Inflammatory macrophage (primary cell): ENCODE measurements around the gene DENR.
A peak's percentile ranks its signal among the peaks of the same experiment; 100 is the strongest.
"Not testable (repeated sequence)": the region's sequence is repeated elsewhere in the genome, so short reads cannot be mapped to it uniquely, and the experiment has no call there.

Experiments used
- DNase-seq, 2 donors: peaks; one replicate each; pipeline ENCODE4 v3.0.0-alpha.2; 2020 to 2022
- total RNA-seq, 18 experiments: gene quantifications; one replicate each; lab custom pipeline; 2026; ENCODE audit warnings: mixed read lengths in 6 of 18, inconsistent platforms in 2 of 18; lab: John Stamatoyannopoulos, UW

Gene DENR, protein sequence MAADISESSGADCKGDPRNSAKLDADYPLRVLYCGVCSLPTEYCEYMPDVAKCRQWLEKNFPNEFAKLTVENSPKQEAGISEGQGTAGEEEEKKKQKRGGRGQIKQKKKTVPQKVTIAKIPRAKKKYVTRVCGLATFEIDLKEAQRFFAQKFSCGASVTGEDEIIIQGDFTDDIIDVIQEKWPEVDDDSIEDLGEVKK
- 31.4 to 100 (median 62.7) reads per million in 18 experiments for total RNA-seq

DNA sequence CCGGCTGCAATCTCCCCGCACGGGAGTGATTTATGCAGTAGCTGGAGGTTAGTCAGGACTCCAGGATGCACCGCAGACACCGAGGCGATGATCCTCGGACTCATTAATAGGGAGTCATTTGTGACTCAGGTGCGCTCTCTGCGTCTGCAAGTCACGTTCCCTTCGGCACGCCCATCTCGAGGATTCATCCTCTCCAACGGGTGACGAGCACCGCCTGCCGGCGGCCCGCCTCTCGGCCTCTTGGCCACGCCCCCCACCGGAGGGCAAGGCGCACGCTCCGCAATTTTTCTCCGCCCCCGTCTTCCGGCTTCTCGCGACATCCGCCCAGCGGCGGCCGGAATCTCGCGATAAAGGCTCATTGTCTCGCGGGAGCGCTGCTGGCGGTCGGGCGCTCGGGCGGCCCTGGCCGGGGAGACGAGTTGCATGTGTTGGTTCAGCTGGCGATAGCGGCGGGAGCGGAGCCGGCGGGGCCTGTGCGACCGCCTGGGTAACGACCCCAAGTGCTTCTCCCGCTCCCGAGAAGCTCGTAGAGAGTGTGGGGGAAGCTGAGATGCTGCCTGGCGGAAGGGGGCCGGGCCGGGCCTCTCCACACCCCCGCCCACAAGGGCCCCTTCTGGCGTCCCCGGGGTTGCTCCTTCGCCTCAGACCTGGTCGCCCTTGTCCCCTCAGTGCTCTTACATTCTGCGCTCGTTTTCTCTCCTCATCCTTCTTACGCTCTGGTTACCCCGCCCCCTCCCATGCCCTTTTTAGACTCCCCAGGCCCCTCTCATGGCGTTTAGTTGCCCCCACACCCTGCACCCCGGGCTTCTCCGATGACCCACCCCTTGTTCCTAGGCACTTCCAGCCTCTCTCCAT lies at the start of gene DENR:
Gene DENR, plus strand, starts transcription at position 361 of the 855 bp plus-strand sequence. CDS start 878 bp downstream, outside the sequence.
- peak; percentile 98 for DNase-seq

DNA sequence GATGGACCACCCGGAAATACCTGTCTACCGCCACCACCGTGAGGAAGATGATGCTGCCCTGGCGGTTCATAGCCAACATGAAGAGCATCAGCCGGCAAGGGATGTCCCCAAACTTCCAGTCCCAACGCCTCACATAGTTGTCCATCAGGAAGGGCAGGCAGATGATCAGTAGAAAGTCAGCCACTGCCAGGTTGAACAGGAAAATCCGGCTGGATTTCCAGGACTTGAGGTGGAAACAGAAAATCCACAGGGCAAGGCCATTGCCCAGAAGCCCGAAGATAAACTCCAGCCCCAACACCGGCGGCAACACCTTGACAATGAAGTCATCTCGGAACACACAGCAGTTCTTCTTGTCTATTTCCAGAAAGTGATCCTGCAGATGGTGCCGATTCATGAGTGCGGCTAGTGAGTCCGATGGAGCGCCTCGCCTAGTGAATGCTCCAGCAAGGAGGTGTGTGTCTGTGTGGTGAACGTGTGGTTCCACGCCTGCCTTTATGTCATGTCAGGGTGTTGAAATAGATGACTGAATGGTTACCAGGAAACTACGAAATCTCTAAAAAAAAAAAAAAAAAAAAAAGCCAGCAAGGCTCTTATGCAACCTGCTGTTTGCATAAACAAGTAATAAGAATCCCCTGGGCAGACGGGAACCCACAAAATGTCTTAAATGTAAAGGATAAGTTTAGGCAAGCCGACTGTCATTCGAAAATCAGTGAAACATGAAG lies 49.6 kb upstream of the DENR start, which contains the start of gene HCAR2:
Gene HCAR2, minus strand, starts transcription at position 468 of the 722 bp plus-strand sequence. Its CDS starts 74 bp downstream, at position 394.
- peak; percentile 79 to 90 for DNase-seq

DNA sequence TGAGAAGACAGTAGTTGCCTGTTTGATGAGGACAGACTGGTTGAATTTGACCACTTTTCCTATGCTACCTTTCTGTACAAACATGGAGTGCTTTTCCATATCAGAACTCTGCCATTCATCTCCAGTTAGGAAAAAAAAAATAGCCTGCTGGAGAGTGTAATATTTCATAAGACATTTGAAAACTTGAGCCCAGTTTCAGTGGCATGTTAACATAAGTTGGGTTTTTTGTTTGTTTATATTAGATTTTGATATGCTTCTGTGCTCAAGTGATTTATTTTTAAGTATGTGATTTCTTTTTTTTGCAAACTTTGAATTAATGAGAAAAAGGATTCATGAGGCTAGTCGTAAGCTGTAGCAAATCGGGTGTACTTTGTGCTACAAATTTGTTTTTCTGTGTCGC lies 48.8 kb upstream of the DENR start:
- not testable (repeated sequence) for DNase-seq

DNA sequence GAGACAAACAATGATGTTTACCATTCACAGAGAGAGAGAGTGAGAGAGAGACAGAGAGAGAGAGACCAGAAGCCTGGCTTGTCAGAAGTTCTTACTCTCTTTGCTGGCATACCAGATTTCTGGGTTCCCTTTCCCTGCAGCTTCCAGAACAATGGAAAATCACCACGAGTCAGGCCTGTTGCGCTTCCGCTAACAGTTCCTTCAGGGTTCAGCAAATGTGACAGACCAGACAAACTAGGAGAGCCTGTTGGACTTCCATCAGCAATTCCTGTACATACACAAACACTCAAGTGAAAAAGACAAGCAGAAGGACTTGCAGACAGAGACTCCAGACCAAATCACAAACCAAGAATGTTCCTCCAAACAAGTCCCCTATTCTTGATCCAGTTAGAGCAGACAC lies 43.3 kb upstream of the DENR start:
- DNase-seq = not testable (repeated sequence)

DNA sequence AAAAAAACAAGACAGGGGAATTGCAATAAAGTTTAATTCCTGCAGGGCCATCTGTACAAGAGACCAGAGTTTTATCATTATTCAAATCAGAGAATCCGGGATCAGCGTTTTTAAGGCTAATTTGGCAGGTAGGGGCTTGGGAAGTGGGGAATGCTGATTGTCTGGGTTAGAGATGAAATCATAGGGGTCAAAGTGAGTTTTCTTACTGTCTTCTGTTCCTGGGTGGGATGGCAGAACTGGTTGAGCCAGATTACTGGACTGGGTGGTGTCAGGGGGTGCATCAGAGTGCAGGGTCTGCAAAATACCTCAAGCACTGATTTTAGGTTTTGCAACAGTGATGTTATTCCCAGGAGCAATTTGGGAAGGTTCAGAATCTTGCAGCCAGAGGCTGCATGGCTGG lies 42.3 kb upstream of the DENR start:
- not testable (repeated sequence) for DNase-seq

DNA sequence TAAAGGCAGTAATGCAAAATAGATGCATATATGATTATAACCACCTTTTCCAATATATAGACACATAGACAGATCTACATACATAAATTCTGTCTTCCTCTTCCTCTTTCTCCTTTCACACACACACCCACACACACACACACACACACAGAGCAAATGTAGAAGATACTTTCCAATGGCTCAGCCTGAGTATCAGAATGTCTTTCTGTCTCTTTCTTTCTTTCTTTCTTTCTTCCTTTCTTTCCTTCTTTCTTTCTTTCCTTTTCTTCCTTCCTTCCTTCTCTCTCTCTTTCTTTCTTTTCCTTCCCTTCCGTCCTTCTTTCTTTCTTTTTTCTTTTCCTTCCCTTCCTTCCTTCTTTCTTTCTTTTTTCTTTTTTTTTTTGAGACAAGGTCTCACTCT lies 41.4 kb upstream of the DENR start:
- DNase-seq = peak; percentile 61 to 75

DNA sequence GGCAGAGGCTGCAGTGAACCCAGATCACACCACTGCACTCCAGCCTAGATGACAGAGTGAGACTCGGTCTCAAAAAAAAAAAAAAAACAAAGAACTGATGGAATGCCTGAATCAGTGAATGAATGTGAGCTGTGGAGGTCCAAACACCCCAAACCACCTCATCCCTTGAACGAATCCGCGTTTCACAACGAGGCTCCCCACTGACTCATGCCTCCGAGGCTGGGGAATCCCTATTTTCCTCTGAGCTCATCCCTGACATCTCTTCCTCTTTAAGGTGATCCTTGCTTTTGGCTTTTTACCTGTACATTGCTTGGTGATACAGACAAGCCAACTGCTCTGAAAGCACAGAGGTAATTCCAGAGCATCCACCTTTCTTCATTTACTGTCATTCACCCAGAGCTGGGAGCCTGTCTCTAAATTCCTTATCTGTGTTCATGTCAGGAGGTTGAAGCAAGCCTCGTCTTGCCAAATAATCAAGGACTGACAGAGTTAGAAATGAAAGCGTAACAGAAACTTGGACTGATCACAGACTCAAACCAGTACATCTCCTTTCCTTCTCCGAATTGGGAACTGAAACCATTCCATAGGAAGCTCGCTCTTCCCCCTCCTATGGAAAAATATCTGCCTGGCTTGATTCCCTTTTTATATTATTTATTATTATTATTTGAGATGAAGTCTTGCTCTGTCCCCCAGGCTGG lies 39.0 kb upstream of the DENR start:
- not testable (repeated sequence) for DNase-seq

DNA sequence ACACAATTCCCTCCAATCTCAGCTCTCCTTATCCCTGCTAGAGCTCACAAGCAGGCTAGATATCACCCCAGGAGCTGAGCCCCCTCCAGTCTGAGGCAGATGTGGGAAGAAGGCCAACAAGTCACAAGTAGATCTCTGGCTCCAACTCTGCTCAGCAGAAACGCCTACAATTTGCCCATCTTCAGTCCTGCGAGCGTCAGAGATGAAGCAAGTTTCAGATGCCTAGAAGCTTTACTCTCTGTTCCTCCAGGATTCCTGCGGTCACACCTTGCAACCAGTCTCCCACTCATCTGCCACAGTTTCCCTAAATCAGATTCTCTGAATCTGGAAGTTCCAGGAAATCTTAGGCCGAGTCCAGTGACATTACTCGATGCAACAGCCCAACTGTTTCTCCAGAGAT lies 37.4 kb upstream of the DENR start:
- DNase-seq = peak; percentile 57 to 80

DNA sequence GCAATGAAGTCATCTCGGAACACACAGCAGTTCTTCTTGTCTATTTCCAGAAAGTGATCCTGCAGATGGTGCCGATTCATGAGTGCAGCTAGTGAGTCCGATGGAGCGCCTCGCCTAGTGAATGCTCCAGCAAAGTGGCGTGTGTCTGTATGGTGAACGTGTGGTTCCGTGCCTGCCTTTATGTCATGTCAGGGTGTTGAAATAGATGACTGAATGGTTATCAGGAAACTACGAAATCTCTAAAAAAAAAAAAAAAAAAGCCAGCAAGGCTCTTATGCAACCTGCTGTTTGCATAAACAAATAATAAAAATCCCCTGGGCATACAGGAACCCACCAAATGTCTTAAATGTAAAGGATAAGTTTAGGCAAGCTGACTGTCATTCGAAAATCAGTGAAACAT lies 36.0 kb upstream of the DENR start, which contains the start of gene HCAR3:
Gene HCAR3, minus strand, starts transcription at position 154 of the 400 bp plus-strand sequence. Its CDS starts 74 bp downstream, at position 80.
- peak; percentile 88 for DNase-seq

DNA sequence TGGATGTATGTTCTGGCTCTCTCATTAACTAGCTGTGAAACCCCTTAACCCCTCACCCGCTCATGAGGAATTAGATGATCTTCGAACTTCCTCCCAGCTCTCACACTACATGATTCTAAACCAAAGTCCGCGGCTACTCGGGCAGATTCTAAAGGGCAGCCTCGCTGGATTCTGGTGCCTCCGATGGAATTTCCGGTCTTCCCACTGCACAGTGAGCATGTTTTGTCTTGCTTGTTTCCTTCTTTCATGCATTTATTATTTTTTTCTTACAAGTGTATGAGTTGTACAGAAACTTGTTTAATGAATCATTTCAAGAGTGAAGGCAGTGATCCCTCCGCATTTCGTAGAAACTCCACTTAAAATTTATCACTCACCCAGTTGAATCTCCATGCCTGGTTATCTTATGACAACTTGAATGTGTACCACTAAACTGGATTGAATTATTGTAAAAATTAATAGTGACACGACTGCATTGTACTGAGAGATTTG lies 31.5 kb upstream of the DENR start:
- DNase-seq = no peak

DNA sequence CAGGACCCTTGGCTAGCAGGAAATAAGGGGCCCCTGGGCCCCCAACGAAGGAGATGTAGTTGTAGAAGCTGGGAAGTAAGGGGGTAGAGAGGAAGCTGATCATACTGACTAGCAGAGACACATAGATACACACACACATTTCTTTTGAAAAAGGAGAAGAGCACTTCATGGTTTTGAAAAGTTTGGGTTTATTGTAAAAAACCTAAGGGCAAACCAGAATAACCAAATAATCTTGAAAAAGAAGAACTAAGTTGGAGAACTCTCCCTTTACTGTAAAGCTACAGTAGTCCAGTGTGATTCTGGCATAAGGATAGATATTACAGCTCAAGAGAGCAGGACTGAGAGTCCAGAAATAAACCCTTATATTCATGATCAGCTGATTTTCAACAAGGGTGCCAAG lies 30.2 kb upstream of the DENR start:
- DNase-seq = peak; percentile 51 to 83

DNA sequence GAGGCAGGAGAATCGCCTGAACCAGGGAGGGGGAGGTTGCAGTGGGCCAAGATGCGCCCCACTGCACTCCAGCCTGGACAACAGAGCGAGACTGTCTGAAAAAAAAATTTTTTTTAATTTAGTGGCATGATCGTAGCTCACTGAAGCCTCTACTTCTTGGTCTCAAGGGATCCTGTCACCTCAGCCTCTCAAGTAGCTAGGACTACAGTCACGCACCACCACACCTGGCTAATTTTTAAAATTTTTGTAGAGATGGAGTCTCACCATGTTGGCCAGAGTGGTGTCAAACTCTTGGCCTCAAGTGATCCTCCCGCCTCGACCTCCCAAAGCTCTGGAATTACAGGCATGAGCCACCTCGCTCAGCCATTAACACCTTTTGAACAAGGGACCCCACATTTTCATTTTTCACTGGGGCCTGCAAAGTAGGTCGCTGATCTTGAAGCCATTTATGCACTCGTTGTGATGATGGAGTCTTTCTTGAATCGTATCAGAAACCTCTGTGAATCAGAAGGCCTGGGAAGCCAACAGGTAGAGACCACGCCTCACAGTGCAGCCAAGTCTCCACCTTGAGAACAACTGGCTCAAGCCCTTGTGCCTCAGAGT lies 27.9 kb upstream of the DENR start:
- no peak for DNase-seq

DNA sequence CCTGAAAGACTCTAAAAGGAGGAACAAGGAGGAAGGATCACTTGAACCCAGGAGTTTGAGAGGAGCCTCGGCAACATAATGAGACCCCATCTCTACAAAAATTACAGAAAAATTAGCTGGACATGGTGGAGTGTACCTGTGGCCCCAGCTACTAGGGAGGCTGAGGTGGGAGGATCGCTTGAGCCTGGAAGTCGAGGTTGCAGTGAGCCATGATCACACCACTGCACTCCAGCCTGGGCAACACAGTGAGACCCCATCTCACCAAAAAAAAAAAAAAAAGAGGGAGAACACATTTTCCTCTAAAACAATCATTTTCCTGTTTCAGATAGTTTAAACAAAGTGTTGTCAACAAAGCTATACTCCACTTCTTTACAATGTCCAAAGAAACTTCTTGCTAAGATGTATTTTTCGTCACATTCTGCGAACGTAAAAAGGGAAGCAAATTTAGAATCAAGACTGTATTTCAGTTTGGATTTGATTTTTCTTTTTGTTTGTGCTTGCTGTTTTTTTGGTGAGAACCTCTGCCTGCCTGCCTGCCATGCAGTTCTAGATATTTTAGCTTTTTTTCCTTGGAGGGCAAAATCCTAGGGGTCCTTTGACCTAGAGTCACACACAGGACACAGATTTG lies 27.1 kb upstream of the DENR start:
- peak in 1 of 2 donors; percentile 54 for DNase-seq

DNA sequence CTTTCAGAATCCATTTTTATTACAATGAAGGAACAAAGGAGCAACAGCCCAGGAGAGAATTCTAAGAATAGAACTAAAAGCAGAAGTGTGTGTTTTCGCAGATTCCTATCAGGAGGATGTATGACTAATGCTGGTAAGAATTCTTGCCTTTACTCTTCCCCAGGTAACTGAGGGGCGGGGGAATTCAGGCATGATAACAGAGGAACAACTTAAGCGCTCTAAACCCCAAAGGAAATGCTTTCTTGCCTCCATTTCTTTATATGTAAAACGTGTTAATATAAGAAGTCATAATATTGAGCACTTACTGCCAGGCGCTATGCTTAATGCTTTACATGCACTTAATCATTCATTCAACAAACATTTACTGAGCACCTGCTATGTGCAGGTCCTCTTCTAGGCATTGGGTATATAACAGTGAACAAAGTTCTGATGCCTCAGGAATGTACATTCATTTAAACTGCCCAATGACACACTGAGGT lies 26.5 kb upstream of the DENR start:
- peak; percentile 63 to 68 for DNase-seq

DNA sequence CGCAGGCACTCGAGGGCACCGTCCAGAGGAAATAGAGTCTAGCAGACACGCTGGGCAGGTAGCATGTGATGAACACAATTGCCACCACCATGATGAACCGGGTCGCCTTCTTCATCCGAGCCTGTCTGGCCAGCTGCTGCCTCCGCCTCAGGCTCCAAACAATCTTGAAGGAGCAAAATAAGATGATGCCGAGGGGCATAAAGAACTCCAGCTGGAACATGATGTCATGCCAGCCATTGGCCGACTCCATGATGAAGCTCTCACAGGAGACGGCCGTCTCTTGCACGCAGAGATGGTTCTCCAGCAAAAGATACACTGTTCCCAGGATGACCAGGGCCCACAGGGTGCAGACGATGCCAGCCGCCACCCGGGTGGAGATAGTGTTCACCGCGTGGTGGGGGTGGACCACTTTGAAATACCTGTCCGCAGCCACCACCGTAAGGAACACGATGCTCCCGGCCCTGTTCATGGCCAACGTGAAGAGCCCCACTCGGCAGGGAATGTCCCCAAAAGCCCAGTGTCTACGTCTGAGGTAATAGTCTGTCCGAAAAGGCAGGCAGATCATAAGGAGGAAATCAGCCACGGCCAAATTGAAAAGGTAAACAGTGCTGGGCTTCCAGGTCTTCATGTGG lies 22.9 kb upstream of the DENR start:
- DNase-seq = no peak

DNA sequence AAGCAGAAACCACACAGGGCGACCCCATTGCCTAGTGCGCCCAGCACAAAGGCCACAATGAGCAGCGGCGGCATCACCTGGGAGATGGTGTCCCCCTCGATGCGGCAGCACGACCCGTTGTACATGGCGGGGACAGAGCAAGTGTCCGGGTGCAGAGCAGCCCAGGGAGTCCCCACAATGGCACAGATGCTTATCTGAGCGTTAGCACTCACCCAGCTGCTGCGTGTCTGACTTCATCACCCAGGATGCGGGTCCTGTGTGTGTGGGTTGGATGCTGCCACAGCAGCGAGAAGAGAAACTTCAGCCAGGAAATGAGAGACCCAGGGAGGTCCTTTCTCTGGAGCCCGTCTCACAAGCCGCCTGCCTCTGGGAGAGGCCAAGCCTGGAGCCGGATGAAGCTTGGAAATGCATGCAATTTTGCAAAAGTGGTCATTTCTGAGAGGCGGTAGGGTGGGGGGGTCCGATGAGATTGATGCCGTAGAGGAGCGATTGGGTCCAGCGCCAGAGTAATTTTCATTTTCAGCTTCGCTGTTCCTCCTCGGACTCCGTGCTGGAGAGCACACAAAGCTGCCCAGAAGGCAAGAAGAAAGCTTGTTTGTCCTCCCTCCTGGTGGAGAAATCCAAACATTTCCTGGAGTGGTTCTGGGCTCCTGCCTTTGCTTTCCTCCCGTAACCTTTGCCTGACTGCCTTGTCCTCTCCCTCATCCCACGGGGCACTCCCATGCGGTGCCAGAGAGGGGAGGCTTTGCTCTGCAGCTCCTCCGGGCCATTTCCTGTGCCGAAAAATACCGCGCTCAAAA lies 22.2 kb upstream of the DENR start, which contains the start of gene HCAR1:
Gene HCAR1, minus strand, starts transcription at position 630 of the 800 bp plus-strand sequence. Its CDS starts 505 bp downstream, at position 125.
- no peak for DNase-seq

DNA sequence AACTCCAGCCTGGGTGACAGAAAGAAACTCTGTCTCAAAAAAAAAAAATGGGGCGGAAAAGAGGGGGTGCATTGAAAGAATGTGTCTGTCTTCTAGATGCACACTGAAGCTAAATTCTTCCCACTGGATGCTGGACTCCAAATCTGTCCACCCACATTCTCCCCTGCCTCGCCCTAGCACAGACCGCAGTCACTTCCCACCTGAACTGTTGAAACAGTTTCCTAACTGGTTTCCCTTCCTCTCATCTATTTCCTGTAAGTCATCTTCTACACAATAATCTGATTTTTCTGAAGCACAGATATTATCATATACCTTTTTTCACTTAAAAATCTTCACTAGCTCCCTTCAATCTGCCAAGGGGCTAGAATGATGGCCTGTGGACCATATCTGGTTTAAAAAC lies 20.5 kb upstream of the DENR start:
- DNase-seq = peak; percentile 60 to 69

DNA sequence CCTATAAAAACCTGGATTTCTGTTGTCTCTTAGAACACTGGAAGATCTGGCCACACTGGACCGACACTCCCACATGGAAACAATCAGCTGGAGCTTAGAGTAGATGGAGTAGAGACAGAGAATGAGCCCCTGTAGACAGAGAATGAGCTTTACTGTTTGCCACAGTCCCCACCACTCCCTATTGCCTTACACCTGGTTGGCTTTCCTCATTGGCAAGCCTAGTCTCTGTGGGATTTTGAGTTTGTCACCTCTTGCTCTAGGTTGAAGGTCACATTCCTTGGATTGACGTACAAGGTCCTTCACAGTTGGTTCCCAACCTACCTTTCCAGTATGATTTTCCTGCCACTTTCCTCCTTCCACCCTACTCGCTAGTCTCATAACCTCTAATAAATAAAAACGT lies 20.0 kb upstream of the DENR start:
- no peak for DNase-seq

DNA sequence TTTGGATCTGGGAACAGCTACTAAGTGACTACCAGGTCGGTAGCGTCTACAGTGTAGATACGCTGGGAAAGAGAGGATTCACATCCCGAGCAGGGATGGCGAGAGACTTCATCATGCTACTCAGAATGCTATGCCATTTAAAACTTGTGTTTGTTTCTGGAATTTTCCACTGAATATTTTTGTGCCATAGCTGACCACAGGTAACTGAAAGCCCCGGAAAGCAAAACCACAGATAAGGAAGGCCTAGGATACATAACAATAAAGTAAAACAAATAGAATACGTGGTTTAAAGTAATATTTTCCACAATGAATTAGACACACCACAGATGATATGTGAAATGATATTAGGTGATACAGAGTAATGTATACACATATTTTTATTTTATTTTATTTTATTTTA lies 14.1 kb upstream of the DENR start:
- no peak for DNase-seq

DNA sequence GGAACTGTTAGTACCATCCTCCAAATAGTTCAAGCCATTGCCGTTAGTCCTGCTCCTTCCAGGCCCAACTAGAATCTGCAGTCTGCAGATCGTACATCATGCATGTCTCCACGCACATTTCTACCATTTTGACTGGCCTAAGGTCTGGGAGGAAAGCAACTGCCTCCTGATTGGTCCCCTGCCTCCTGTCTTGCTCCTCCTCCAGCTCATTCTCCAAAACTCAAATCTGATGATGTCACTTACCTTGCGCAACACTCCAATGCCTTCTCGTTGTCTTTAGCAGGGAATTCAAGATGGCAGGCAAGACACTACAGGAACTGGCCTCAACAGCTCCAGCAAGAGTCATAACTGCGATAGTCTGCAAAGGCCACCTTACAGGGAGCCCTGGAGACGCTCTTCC lies 12.3 kb upstream of the DENR start:
- DNase-seq = peak in 1 of 2 donors; percentile 15
